GM13976 (cell line): ENCODE results near the gene LCA5.
"Not testable (repeated sequence)": the region's sequence is repeated elsewhere in the genome, so short reads cannot be mapped to it uniquely, and the experiment has no call there.

Experiments
- DNase-seq: peaks from one replicate; pipeline ENCODE4 v3.0.0; 2012; ENCODE audit warnings: low spot score
- in situ Hi-C: fragments of 300-500 bp; cut with MboI; formaldehyde crosslinking; loops from one replicate; pipeline ENCODE4 v1.12.0; 2022; ENCODE audit warnings: low sequenced_read_pairs, mixed read lengths, inconsistent platforms; ENCODE audit not compliant: unreplicated experiment
- TF ChIP-seq, protein P1 (sequence below): IDR thresholded peaks from 2 replicates; pipeline ENCODE4 v1.5.1; 2012; ENCODE audit warnings: borderline replicate concordance, mild to moderate bottlenecking; ENCODE audit not compliant: insufficient read depth; ENCODE audit errors: extremely low read depth, missing control alignments, control extremely low read depth

Gene LCA5

DNA sequence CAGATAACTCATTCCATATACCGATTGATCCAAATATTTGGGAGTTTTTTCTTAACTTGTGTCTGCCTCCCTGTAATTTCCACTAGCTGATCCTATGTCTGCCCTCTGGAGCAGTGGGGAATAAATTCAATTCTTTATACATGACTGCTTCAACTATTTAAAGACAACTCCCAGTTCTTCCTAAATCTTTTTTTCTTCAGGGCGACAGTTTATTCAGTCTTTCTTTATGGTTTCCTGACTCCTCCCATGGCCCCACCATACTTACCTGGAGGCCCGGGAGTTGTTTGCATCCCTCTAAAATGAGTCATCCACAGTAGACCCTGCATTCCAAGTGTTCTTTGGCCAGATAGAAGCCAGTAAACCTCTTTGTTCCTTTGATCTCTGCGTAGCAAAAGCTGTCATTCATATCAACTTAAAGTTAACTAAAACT is 73.6 kb downstream of the LCA5 start:
- no peak for DNase-seq
- in situ Hi-C loops: no loop called here
- TF ChIP-seq, protein P1, sequence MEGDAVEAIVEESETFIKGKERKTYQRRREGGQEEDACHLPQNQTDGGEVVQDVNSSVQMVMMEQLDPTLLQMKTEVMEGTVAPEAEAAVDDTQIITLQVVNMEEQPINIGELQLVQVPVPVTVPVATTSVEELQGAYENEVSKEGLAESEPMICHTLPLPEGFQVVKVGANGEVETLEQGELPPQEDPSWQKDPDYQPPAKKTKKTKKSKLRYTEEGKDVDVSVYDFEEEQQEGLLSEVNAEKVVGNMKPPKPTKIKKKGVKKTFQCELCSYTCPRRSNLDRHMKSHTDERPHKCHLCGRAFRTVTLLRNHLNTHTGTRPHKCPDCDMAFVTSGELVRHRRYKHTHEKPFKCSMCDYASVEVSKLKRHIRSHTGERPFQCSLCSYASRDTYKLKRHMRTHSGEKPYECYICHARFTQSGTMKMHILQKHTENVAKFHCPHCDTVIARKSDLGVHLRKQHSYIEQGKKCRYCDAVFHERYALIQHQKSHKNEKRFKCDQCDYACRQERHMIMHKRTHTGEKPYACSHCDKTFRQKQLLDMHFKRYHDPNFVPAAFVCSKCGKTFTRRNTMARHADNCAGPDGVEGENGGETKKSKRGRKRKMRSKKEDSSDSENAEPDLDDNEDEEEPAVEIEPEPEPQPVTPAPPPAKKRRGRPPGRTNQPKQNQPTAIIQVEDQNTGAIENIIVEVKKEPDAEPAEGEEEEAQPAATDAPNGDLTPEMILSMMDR: no peak

DNA sequence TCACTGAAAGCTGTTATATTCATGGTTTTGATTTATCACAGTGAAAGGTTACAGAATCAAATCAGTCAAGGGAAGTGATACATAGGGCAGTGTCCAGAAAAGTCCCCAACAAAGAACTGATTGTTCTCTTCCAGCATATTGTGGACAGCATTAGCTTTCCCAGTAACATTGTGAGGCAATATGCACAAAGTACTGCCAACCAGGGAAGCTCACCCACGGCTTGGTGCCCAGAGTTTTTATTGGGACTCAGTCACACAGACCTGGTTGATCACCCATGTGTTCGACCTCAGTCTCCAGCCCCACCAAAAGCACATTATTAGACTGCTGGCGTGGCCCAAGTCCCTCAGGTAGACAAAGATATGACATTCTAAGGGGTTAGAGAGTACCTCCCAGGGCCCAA is 76.0 kb downstream of the LCA5 start:
- no peak for DNase-seq
- TF ChIP-seq, protein P1: no peak
- in situ Hi-C loops: no loop called here

DNA sequence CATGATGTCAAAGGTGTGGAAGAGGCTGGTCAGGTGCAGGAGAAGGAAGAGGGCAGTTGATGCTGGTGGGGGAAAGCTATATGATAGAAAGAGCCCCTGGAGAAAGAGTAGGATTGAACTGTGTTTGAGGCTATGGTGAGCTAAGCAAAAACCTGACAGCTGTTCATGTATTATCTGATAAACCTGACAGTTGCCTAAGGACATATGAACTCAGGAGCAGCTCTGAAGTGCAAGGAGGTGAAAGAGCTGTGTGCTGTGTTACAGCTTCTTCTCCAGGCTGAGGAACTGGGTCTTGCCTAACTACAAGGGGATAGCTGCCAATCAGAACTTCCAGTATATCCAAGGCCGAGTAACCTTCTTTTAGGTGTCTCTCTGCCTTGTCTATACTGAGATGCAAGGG is 81.8 kb downstream of the LCA5 start:
- in situ Hi-C loops: no loop called here
- TF ChIP-seq, protein P1: no peak
- DNase-seq: no peak

DNA sequence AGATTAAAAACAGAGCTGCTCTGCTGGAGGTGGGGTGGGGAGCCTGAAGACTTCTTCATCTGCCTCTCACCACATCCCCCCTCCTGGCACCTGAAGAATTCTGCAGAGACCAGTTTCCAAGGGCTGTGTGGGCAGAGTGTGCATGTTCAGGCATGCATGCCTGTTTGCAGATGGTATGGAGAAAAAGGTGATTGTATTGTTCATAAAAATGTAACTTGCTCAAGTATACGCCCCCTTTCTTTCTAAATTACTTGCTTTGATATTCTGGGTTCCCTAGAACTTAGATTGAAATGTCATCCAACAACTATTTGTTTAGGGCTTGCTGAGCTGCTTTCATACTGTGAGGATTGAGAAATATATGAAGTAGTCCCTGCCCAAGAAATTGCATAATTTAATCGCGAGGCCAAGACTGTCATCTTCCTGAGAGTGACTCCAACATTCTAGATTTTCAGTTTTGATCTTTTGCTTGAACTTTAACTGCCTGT is 83.6 kb downstream of the LCA5 start:
- in situ Hi-C loops: no loop called here
- DNase-seq: no peak
- TF ChIP-seq, protein P1: no peak

DNA sequence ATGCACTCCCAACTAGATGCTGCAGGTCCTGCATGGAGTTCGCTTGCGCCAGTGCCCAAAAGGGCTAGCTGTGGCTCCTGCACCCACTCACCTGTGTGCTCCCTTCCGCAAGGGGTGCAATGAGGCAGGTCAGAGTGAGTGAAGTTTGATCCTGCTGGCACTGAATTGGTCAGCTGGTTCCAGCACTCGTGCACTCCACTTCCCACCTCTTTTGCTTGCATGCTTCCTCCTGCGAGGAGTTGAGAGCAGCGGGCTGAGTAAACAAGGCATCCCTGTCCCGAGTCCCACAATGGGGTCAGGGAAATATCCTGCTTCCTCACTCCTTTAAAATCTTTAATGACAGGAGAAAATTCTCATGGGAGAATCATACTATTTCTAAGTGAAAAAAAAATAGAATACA is 86.2 kb downstream of the LCA5 start:
- in situ Hi-C loops: no loop called here
- DNase-seq: no peak
- TF ChIP-seq, protein P1: no peak

DNA sequence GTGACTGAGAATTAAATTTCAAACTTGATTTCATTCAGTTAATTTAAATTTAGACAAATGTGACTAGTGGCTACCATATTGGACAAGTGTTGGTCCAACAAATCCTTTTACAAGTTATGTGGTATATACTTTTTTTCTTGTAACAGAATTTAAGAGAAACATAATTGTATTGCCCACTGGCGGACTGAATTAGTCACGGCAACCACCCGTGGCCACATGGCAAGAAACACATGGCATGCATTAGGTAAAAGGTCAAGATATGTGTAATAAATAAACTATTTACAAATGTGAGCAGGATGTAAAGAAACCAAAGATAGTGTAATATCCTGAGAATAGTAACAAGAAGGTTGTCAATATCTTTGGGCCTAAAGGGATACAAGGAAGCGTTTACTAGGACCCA is 91.2 kb downstream of the LCA5 start:
- TF ChIP-seq, protein P1: no peak
- in situ Hi-C loops: no loop called here
- DNase-seq: no peak

DNA sequence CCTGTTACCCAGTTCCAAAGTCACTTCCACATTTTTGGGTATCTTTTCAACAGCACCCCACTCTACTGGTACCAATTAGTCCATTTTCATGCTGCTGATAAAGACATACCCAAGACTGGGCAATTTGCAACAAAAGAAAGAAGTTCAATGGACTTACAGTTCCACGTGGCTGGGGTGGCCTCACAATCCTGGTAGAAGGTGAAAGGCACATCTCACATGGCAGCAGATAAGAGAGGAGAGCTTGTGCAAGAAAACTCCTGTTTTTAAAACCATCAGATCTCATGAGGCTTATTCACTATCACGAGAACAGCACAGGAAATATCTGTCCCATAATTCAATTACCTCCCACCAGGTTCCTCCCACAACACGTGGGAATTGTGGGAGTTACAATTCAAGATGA is 93.4 kb downstream of the LCA5 start:
- in situ Hi-C loops, DNase-seq: not testable (repeated sequence)
